Natural killer cell (primary cell): Measurements from ENCODE around the gene TTI1. TPM values are rescaled to one million over a fixed set of nuclear protein-coding genes. Genes with fewer than 3 reads are reported as not detected.

Source experiments
- ATAC-seq, 3 donors: fragments of 150-1000 bp in 2 of 3; fragments of 200-7000 bp in 1 of 3; cut with Tn5 transposase; 1 replicate in 1 of 3; 2 replicates in 2 of 3; pipeline ENCODE4 v1.10.0; 2021; ENCODE audit warnings: mild to moderate bottlenecking in 2 of 3, moderate library complexity in 2 of 3
- DNase-seq, 2 donors: peaks; one replicate each; pipeline versions ENCODE4 v3.0.0 to v3.0.0-alpha.2; 2013 to 2021; ENCODE audit warnings: mixed read lengths in 1 of 2
- H3K27ac ChIP-seq: one replicate; pipeline ENCODE4 v1.5.1; 2013; ENCODE audit warnings: mild to moderate bottlenecking, low read length
- H3K27me3 ChIP-seq: one replicate; pipeline ENCODE4 v1.6.1; 2013; ENCODE audit warnings: low read length; ENCODE audit not compliant: control insufficient read depth, insufficient read depth
- H3K36me3 ChIP-seq: one replicate; pipeline ENCODE4 v1.6.1; 2013; ENCODE audit warnings: low read length; ENCODE audit not compliant: control insufficient read depth, insufficient read depth
- H3K4me1 ChIP-seq: one replicate; pipeline ENCODE4 v1.6.1; 2013; ENCODE audit warnings: low read length; ENCODE audit not compliant: control insufficient read depth, insufficient read depth
- H3K4me3 ChIP-seq: one replicate; pipeline ENCODE4 v1.5.1; 2013; ENCODE audit warnings: low read length
- H3K9me3 ChIP-seq: one replicate; pipeline ENCODE4 v1.6.1; 2013; ENCODE audit warnings: low read length; ENCODE audit not compliant: control insufficient read depth, insufficient read depth
- H3K27ac Mint-ChIP-seq, 2 donors: one replicate each; pipeline ENCODE4 v1.8.0; 2022; ENCODE audit warnings: mild to moderate bottlenecking in 2 of 2, mixed read lengths in 2 of 2, moderate library complexity in 1 of 2
- H3K27me3 Mint-ChIP-seq, 2 donors: one replicate each; pipeline ENCODE4 v1.8.0; 2022; ENCODE audit warnings: low read depth in 2 of 2, mixed read lengths in 2 of 2
- H3K36me3 Mint-ChIP-seq: one replicate; pipeline ENCODE4 v1.8.0; 2022; ENCODE audit warnings: mixed read lengths
- H3K4me1 Mint-ChIP-seq, 2 donors: one replicate each; pipeline ENCODE4 v1.8.0; 2022; ENCODE audit warnings: mixed read lengths in 2 of 2
- H3K4me3 Mint-ChIP-seq: one replicate; pipeline ENCODE4 v1.8.0; 2022; ENCODE audit warnings: mild to moderate bottlenecking, moderate library complexity, mixed read lengths
- H3K9me3 Mint-ChIP-seq, 2 donors: one replicate each; pipeline ENCODE4 v1.8.0; 2022; ENCODE audit warnings: mixed read lengths in 2 of 2
- CTCF ChIP-seq: fragments of 200-600 bp; IDR thresholded peaks from one replicate; pipeline ENCODE4 v1.8.0; 2022; ENCODE audit warnings: antibody characterized with exemption
- WGBS: methylation state at CpG from one replicate; pipeline ENCODE4 v1.1.7; 2013; ENCODE audit warnings: missing lambda C conversion rate; ENCODE audit not compliant: insufficient coverage; 5-methylcytosine and 5-hydroxymethylcytosine counted together
- intact Hi-C: fragments of 100-400 bp; cut with micrococcal nuclease; formaldehyde crosslinking; loops from one replicate; pipeline ENCODE4 v1.14.2; 2022
- total RNA-seq, 4 donors: library from RNA; stranded (reverse); fragments of 120-200 nt in 1 of 4; gene quantifications; one replicate each; pipeline versions ENCODE4 v1.2.3 to v1.2.4, GENCODE V29; 2013 to 2022

TTI1 gene
- total RNA-seq, 3 donors from 2014 or later (not counting 1 experiment from before 2014, with no cell fraction given) = 15.9 to 23.9 (median 18.9) TPM

- H3K36me3 Mint-ChIP-seq = peaks cover 11% of the 10 kb centered on the region
- H3K9me3 Mint-ChIP-seq = no peaks in the 10 kb centered on the region
- H3K4me3 ChIP-seq = no peak overlapping the region
- peaks cover 0 to 14% of the 10 kb centered on the region in 2 donors for H3K27me3 Mint-ChIP-seq
- no peak overlapping the region for H3K27ac ChIP-seq
- intact Hi-C loops = no loop called here
- peak overlapping the region in 1 of 2 donors; percentile 15 for H3K27ac Mint-ChIP-seq
- 91% methylated on average over 7 of the region's 7 CpGs for WGBS
- no peaks in the 10 kb centered on the region for H3K27me3 ChIP-seq
- no peak for TF ChIP-seq CTCF
- H3K4me1 Mint-ChIP-seq = peaks cover 0 to 15% of the 10 kb centered on the region in 2 donors
- no peak for DNase-seq
- H3K4me3 Mint-ChIP-seq = no peak overlapping the region
- H3K4me1 ChIP-seq = peaks cover 4% of the 10 kb centered on the region
- peaks cover 5% of the 10 kb centered on the region for H3K9me3 ChIP-seq
- no peaks in the 10 kb centered on the region for H3K36me3 ChIP-seq
- no peak for ATAC-seq
These were observed 60.8 kb downstream of the TTI1 start for GRCh38 chr20:37972256-37973058.

GRCh38 chr20:37971561-37972127 lies 61.6 kb downstream of the TTI1 start:
- Mint-ChIP-seq H3K9me3 (no peaks in the 10 kb centered on the region), H3K4me1 (peaks cover 0 to 11% of the 10 kb centered on the region in 2 donors), H3K4me3 (no peak overlapping the region), H3K27me3 (peaks cover 0 to 21% of the 10 kb centered on the region in 2 donors), H3K27ac (peak overlapping the region in 1 of 2 donors; percentile 15), H3K36me3 (peaks cover 17% of the 10 kb centered on the region)
- no peak overlapping the region for H3K4me3 ChIP-seq
- no peak for TF ChIP-seq CTCF
- H3K4me1 ChIP-seq = no peaks in the 10 kb centered on the region
- ATAC-seq (no peak), DNase-seq (no peak)
- no peaks in the 10 kb centered on the region for H3K36me3 ChIP-seq
- H3K27ac ChIP-seq = no peak overlapping the region
- H3K27me3 ChIP-seq = no peaks in the 10 kb centered on the region
- peaks cover 5% of the 10 kb centered on the region for H3K9me3 ChIP-seq
- intact Hi-C loops = no loop called here
- 92% methylated on average over 5 of the region's 5 CpGs for WGBS

GRCh38 chr20:37970856-37971245 lies 62.4 kb downstream of the TTI1 start:
- no peak for ATAC-seq
- intact Hi-C loops = no loop called here
- Histone ChIP-seq H3K4me1 (no peaks in the 10 kb centered on the region), H3K36me3 (no peaks in the 10 kb centered on the region), H3K27ac (no peak overlapping the region), H3K4me3 (no peak overlapping the region), H3K9me3 (peaks cover 5% of the 10 kb centered on the region), H3K27me3 (no peaks in the 10 kb centered on the region)
- H3K4me3 Mint-ChIP-seq = no peak overlapping the region
- no peak overlapping the region for H3K27ac Mint-ChIP-seq
- no peak for DNase-seq
- H3K9me3 Mint-ChIP-seq = peaks cover 3 to 4% of the 10 kb centered on the region in 2 donors
- H3K36me3 Mint-ChIP-seq = peaks cover 24% of the 10 kb centered on the region
- H3K4me1 Mint-ChIP-seq = peaks cover 0 to 5% of the 10 kb centered on the region in 2 donors
- no peak for TF ChIP-seq CTCF
- peaks cover 4 to 28% of the 10 kb centered on the region in 2 donors for H3K27me3 Mint-ChIP-seq
